Ishikawa (cell line): ENCODE results near the gene ZNF691.

Experiments used
- CREB1 ChIP-seq: IDR thresholded peaks from 2 replicates; pipeline ENCODE4 v1.6.1; 2012; ENCODE audit warnings: low read depth
- EGR1 ChIP-seq: IDR thresholded peaks from 2 replicates; pipeline ENCODE4 v1.6.1; 2012
- EP300 ChIP-seq: IDR thresholded peaks from 2 replicates; pipeline ENCODE4 v1.6.1; 2012; ENCODE audit warnings: borderline replicate concordance
- FOXM1 ChIP-seq: IDR thresholded peaks from 2 replicates; pipeline ENCODE4 v1.6.1; 2012; ENCODE audit warnings: low read depth, borderline replicate concordance
- NFIC ChIP-seq: IDR thresholded peaks from 2 replicates; pipeline ENCODE4 v1.6.1; 2012
- RAD21 ChIP-seq: IDR thresholded peaks from 2 replicates; pipeline ENCODE4 v1.6.1; 2012; ENCODE audit warnings: low read depth
- TAF1 ChIP-seq: IDR thresholded peaks from 2 replicates; pipeline ENCODE4 v1.6.1; 2012; ENCODE audit warnings: low read depth, mild to moderate bottlenecking
- TCF12 ChIP-seq: IDR thresholded peaks from 2 replicates; pipeline ENCODE4 v1.6.1; 2012; ENCODE audit warnings: low read depth
- USF1 ChIP-seq: IDR thresholded peaks from 2 replicates; pipeline ENCODE4 v1.6.1; 2012
- YY1 ChIP-seq: IDR thresholded peaks from 2 replicates; pipeline ENCODE4 v1.6.1; 2012; ENCODE audit warnings: low read depth
- ZBTB7A ChIP-seq: IDR thresholded peaks from 2 replicates; pipeline ENCODE4 v1.6.1; 2012; ENCODE audit warnings: low read depth
- TF ChIP-seq, protein P1 (sequence below): IDR thresholded peaks from 2 replicates; pipeline ENCODE4 v1.6.1; 2012
- TF ChIP-seq, protein P2 (sequence below): IDR thresholded peaks from 2 replicates; pipeline ENCODE4 v1.6.1; 2012; ENCODE audit warnings: low read depth, mild to moderate bottlenecking

DNA sequence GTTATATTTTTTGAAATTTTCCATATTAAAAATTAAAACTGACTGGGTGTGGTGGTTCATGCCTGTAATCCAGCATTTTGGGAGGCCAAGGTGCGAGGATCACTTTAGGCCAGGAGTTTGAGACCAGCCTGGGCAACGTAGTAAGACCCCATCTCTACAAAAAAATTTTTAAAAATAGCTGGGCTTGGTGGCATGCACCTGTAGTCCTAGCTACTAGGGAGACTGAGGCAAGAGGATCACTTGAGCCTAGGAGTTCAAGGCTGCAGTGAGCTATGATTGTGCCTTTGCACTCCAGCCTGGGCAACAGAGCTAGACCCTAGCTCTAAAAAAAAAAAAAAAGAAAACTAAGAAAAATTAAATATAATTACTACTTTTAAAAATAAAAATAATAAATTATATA is 24.7 kb upstream of the ZNF691 start:
- TF ChIP-seq ZBTB7A (no peak), EP300 (no peak), YY1 (no peak), EGR1 (no peak), USF1 (no peak), TAF1 (no peak), NFIC (no peak), FOXM1 (no peak), CREB1 (no peak), RAD21 (no peak), TCF12 (no peak)
- TF ChIP-seq, protein P1, sequence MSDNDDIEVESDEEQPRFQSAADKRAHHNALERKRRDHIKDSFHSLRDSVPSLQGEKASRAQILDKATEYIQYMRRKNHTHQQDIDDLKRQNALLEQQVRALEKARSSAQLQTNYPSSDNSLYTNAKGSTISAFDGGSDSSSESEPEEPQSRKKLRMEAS = no peak
- TF ChIP-seq, protein P2, sequence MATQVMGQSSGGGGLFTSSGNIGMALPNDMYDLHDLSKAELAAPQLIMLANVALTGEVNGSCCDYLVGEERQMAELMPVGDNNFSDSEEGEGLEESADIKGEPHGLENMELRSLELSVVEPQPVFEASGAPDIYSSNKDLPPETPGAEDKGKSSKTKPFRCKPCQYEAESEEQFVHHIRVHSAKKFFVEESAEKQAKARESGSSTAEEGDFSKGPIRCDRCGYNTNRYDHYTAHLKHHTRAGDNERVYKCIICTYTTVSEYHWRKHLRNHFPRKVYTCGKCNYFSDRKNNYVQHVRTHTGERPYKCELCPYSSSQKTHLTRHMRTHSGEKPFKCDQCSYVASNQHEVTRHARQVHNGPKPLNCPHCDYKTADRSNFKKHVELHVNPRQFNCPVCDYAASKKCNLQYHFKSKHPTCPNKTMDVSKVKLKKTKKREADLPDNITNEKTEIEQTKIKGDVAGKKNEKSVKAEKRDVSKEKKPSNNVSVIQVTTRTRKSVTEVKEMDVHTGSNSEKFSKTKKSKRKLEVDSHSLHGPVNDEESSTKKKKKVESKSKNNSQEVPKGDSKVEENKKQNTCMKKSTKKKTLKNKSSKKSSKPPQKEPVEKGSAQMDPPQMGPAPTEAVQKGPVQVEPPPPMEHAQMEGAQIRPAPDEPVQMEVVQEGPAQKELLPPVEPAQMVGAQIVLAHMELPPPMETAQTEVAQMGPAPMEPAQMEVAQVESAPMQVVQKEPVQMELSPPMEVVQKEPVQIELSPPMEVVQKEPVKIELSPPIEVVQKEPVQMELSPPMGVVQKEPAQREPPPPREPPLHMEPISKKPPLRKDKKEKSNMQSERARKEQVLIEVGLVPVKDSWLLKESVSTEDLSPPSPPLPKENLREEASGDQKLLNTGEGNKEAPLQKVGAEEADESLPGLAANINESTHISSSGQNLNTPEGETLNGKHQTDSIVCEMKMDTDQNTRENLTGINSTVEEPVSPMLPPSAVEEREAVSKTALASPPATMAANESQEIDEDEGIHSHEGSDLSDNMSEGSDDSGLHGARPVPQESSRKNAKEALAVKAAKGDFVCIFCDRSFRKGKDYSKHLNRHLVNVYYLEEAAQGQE = no peak
